ENCODE results near the gene NFIA. TPM values are rescaled to one million over a fixed set of nuclear protein-coding genes. Genes with fewer than 3 reads are reported as not detected.

The NFIA gene
- total and polyA plus RNA-seq, 5 donors from 2014 or later: 0.86 to 3.9 (median 1.7) TPM

DNA sequence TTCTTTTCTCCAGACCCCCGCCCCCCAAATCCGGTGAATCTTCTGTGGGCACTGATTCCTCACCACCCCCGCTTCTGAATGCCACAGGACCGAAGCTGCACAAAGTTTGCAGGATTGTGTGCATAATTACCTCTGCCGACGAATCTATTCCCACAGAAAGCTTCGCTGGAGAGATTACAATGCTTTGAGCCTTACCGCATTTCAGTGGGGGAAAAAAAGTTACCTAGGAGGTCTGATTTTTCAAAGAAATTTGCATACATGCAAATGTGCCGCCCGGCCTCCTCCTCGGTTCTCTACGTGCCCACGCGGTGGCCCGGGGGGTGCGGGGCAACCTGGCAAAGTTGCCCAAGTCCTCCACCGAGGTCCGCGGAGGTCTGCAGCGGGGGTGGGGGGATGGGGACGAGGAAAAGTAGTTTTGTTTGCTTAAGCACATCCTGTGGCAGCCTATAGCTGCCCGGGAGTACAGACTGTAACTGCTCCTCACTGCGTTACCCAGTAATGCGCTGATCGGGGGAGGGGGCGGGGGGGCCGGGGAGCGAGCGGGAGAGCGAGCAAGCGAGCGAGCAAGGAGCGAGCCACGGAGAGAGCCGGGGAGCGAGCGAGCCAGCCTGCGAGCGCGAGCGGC, 563 bp upstream of the NFIA start:
- Histone ChIP-seq H3K27me3 (ENCODE audit: control insufficient read depth, insufficient read depth, low read length) (peaks cover 22% of the 10 kb centered on the region), H3K27ac (ENCODE audit: insufficient read depth, low read length, poor library complexity, severe bottlenecking) (peak overlapping the region; percentile 34), H3K4me3 (ENCODE audit: low read depth, low read length) (peak overlapping the region; percentile 73), H3K4me1 (ENCODE audit: control insufficient read depth, insufficient read depth, low read length, poor library complexity, severe bottlenecking) (peaks cover 46% of the 10 kb centered on the region), H3K36me3 (ENCODE audit: control insufficient read depth, insufficient read depth, low read length) (no peaks in the 10 kb centered on the region), H3K9me3 (ENCODE audit: control insufficient read depth in 2 of 2, low read length in 2 of 2) (no peaks in the 10 kb centered on the region)
- Mint-ChIP-seq H3K4me1 (peaks cover 24 to 53% (median 39%) of the 10 kb centered on the region in 4 donors), H3K27me3 (peaks cover 65% of the 10 kb centered on the region), H3K9me3 (peaks cover 0 to 4% (median 0%) of the 10 kb centered on the region in 7 donors), H3K4me3 (peak overlapping the region; percentile 83 to 92 (median 88)), H3K27ac (peak overlapping the region; percentile 51 to 81 (median 60)), H3K36me3 (no peaks in the 10 kb centered on the region)
- ATAC-seq (ENCODE audit: low read depth in 2 of 2) (no peak), DNase-seq (peak; percentile 32 to 48 (median 44))

DNA sequence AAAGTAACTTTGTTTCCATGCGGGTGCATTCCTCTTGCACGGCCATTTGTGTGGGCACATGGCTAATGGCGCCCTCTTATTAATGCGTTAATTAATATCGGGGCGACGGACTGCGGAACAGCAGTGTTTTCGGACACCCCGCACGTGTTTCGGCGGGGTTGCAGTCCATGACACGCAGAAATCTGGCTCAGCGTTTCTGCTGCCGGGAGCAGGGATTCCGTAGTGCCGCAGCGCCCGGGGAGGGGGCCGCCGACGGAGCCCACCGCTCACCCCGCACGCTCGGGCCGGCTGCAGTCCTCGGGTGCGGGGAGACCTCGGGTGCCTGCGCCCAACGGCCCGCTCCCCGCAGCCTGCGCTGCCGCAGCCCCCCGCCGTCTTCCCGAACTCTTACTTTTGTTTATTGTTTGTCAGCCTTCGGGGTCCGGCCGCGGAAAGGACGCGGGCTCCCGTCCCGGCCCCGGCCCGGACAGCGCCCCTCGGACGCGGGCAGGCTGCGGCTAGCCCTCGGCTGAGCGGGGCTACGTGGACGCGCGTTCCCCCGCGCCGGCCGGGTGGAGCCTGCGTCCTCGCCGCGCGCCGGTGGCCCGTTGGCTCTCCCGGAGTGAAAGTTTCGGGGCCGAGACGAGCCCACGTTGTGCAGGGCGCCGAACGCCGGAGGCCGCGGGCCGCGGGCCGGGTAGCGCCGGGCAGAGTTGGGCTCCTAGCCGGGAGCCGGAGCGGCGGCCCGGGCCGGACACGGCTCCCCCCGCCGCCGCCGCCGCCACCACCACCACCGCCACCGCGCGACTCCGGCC, 849 bp downstream of the NFIA start:
- Mint-ChIP-seq H3K4me3 (peak overlapping the region; percentile 47 to 93 (median 88)), H3K27ac (peak overlapping the region in 1 of 3 donors; percentile 60), H3K4me1 (peaks cover 11 to 47% (median 33%) of the 10 kb centered on the region in 4 donors), H3K36me3 (no peaks in the 10 kb centered on the region), H3K9me3 (peaks cover 0 to 4% (median 0%) of the 10 kb centered on the region in 7 donors), H3K27me3 (peaks cover 63% of the 10 kb centered on the region)
- no peaks in the 10 kb centered on the region for H3K9me3 ChIP-seq (ENCODE audit: control insufficient read depth in 2 of 2, low read length in 2 of 2)
- no peaks in the 10 kb centered on the region for H3K36me3 ChIP-seq (ENCODE audit: control insufficient read depth, insufficient read depth, low read length)
- peak overlapping the region; percentile 64 for H3K4me3 ChIP-seq (ENCODE audit: low read depth, low read length)
- H3K27me3 ChIP-seq (ENCODE audit: control insufficient read depth, insufficient read depth, low read length): peaks cover 22% of the 10 kb centered on the region
- ATAC-seq (ENCODE audit: low read depth in 2 of 2) (no peak), DNase-seq (no peak)
- H3K4me1 ChIP-seq (ENCODE audit: control insufficient read depth, insufficient read depth, low read length, poor library complexity, severe bottlenecking): peaks cover 39% of the 10 kb centered on the region
- H3K27ac ChIP-seq (ENCODE audit: insufficient read depth, low read length, poor library complexity, severe bottlenecking): no peak overlapping the region

DNA sequence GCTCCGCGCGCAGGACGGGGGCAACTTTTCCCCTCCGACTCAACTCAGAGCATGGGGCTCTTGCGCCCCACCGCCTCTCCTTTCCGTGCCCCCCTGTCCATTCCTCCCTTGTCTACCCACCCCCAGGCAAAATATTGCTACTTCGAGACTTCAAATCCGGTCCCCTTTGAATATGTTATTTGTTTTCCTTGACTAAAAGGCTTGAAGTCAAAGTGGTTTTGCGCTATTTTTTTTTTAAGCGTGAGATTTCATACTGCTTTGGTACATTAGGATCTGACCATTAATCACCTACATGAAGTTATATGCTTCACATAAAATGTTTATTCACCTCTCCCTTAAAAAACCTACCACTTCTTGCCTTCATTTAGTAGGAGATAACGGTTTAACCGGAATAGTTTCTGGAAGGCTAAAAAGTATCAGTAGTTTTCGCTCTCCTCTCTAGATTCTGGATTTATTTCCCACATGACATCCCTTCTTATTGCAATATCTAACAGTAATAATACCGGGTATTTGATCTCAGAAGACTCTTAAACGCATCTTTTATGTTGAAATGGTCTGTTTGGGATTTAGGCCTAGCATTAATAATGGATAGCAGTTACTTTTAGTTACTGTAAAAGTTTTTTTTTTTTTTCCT, 1.6 kb downstream of the NFIA start:
- H3K27me3 ChIP-seq (ENCODE audit: control insufficient read depth, insufficient read depth, low read length): peaks cover 22% of the 10 kb centered on the region
- no peak overlapping the region for H3K4me3 ChIP-seq (ENCODE audit: low read depth, low read length)

DNA sequence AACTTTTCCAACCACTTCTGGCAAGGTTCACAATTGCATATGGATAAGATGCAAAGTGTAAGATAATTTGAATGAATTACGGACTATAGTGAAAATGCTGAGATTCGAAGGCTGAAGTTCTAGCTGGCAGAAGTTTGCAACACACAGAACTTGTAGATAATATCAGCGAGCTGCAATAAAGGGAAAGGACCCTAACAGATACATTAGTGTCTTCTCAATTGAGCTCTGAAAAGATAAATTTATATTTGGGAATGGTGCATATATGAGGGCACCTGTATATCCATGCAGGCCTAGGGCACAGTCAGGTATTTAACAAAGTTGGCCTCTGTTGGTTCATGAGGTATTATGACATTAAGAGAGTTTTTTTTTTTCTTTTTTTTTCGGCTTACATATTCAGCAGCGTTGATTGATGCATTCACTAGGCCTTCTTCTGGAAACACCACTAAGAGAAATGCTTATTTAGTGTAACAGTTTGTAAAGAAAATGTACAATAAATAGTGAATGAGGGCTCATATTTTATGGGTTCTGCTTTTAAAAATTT, 2.2 kb downstream of the NFIA start:
- peaks cover 0 to 4% (median 0%) of the 10 kb centered on the region in 7 donors for H3K9me3 Mint-ChIP-seq

More for the DNA sequence above, 1.6 kb downstream of the NFIA start:
- Histone ChIP-seq H3K27ac (ENCODE audit: insufficient read depth, low read length, poor library complexity, severe bottlenecking) (no peak overlapping the region), H3K9me3 (ENCODE audit: control insufficient read depth in 2 of 2, low read length in 2 of 2) (no peaks in the 10 kb centered on the region), H3K4me1 (ENCODE audit: control insufficient read depth, insufficient read depth, low read length, poor library complexity, severe bottlenecking) (peaks cover 32% of the 10 kb centered on the region), H3K36me3 (ENCODE audit: control insufficient read depth, insufficient read depth, low read length) (no peaks in the 10 kb centered on the region)
- Mint-ChIP-seq H3K27ac (peak overlapping the region in 2 of 3 donors; percentile 60 to 73), H3K4me1 (peaks cover 7 to 40% (median 27%) of the 10 kb centered on the region in 4 donors), H3K4me3 (peak overlapping the region; percentile 87 to 95 (median 90)), H3K27me3 (peaks cover 67% of the 10 kb centered on the region), H3K36me3 (no peaks in the 10 kb centered on the region), H3K9me3 (peaks cover 0 to 4% (median 0%) of the 10 kb centered on the region in 7 donors)
- ATAC-seq (ENCODE audit: low read depth in 2 of 2) (no peak), DNase-seq (no peak)

GRCh38 chr1:61085206-61085982, 3.0 kb downstream of the NFIA start:
- H3K27ac Mint-ChIP-seq: no peak overlapping the region
- H3K4me1 Mint-ChIP-seq: peaks cover 7 to 25% (median 16%) of the 10 kb centered on the region in 4 donors
- no peaks in the 10 kb centered on the region for H3K36me3 Mint-ChIP-seq
- Histone ChIP-seq H3K27me3 (ENCODE audit: control insufficient read depth, insufficient read depth, low read length) (peaks cover 22% of the 10 kb centered on the region), H3K36me3 (ENCODE audit: control insufficient read depth, insufficient read depth, low read length) (no peaks in the 10 kb centered on the region), H3K4me3 (ENCODE audit: low read depth, low read length) (no peak overlapping the region), H3K4me1 (ENCODE audit: control insufficient read depth, insufficient read depth, low read length, poor library complexity, severe bottlenecking) (peaks cover 23% of the 10 kb centered on the region), H3K9me3 (ENCODE audit: control insufficient read depth in 2 of 2, low read length in 2 of 2) (no peaks in the 10 kb centered on the region), H3K27ac (ENCODE audit: insufficient read depth, low read length, poor library complexity, severe bottlenecking) (no peak overlapping the region)
- no peak for DNase-seq
- peaks cover 0 to 4% (median 0%) of the 10 kb centered on the region in 7 donors for H3K9me3 Mint-ChIP-seq
- no peak for ATAC-seq (ENCODE audit: low read depth in 2 of 2)
- H3K27me3 Mint-ChIP-seq: peaks cover 61% of the 10 kb centered on the region
- peak overlapping the region in 1 of 4 donors; percentile 87 for H3K4me3 Mint-ChIP-seq

More for the DNA sequence above, 2.2 kb downstream of the NFIA start:
- H3K27ac ChIP-seq (ENCODE audit: insufficient read depth, low read length, poor library complexity, severe bottlenecking): no peak overlapping the region
- no peaks in the 10 kb centered on the region for H3K9me3 ChIP-seq (ENCODE audit: control insufficient read depth in 2 of 2, low read length in 2 of 2)
- Mint-ChIP-seq H3K27ac (peak overlapping the region in 1 of 3 donors; percentile 60), H3K4me3 (peak overlapping the region; percentile 87 to 95 (median 90)), H3K4me1 (peaks cover 7 to 34% (median 21%) of the 10 kb centered on the region in 4 donors), H3K36me3 (no peaks in the 10 kb centered on the region), H3K27me3 (peaks cover 70% of the 10 kb centered on the region)
- H3K4me1 ChIP-seq (ENCODE audit: control insufficient read depth, insufficient read depth, low read length, poor library complexity, severe bottlenecking): peaks cover 29% of the 10 kb centered on the region
- no peaks in the 10 kb centered on the region for H3K36me3 ChIP-seq (ENCODE audit: control insufficient read depth, insufficient read depth, low read length)
- no peak overlapping the region for H3K4me3 ChIP-seq (ENCODE audit: low read depth, low read length)
- ATAC-seq (ENCODE audit: low read depth in 2 of 2) (no peak), DNase-seq (no peak)
- H3K27me3 ChIP-seq (ENCODE audit: control insufficient read depth, insufficient read depth, low read length): peaks cover 24% of the 10 kb centered on the region

DNA sequence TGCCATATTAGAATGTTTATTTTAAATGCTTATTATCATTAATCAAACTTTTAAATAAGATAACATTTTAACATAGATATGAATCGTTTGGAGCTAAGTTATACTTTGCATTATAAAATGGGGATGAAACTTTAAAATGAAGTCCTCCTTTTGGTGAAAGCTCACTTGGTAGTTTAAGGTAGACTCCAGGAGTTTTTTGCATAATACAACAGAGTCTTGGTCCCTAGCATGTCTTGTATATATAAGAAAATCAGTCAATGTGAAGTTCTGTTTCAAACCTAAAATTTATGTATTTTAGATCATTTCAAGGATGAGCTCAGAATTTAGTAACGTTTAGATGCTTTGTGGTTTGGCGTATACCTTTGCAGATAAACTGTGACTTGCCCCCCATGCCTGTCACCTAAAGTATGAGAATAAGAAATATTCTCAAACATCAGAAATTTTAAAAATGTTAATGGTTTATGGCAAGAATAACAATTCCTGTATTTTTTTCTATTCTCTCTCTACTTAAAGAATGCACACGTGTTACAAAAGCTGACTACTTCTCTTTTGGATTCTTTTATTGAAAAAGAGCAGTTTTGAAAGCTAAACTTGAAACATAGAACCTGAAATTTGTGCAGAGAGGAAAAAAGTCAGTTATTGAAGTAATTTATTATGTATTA, 3.8 kb downstream of the NFIA start:
- Mint-ChIP-seq H3K36me3 (no peaks in the 10 kb centered on the region), H3K9me3 (peaks cover 0 to 2% (median 0%) of the 10 kb centered on the region in 7 donors), H3K4me3 (no peak overlapping the region), H3K27ac (no peak overlapping the region), H3K27me3 (peaks cover 54% of the 10 kb centered on the region), H3K4me1 (peaks cover 7 to 18% (median 12%) of the 10 kb centered on the region in 4 donors)
- no peak overlapping the region for H3K4me3 ChIP-seq (ENCODE audit: low read depth, low read length)
- no peaks in the 10 kb centered on the region for H3K9me3 ChIP-seq (ENCODE audit: control insufficient read depth in 2 of 2, low read length in 2 of 2)
- no peaks in the 10 kb centered on the region for H3K36me3 ChIP-seq (ENCODE audit: control insufficient read depth, insufficient read depth, low read length)
- ATAC-seq (ENCODE audit: low read depth in 2 of 2) (no peak), DNase-seq (no peak)
- peaks cover 18% of the 10 kb centered on the region for H3K27me3 ChIP-seq (ENCODE audit: control insufficient read depth, insufficient read depth, low read length)
- H3K27ac ChIP-seq (ENCODE audit: insufficient read depth, low read length, poor library complexity, severe bottlenecking): no peak overlapping the region
- peaks cover 17% of the 10 kb centered on the region for H3K4me1 ChIP-seq (ENCODE audit: control insufficient read depth, insufficient read depth, low read length, poor library complexity, severe bottlenecking)
